HepG2 (cell line): Measurements from ENCODE around the gene PIK3R1. TPM values are rescaled to one million over a fixed set of nuclear protein-coding genes. Genes with fewer than 3 reads are reported as not detected.

ENCODE experiments used
- ATAC-seq: fragments of 200-7000 bp; cut with Tn5 transposase; 3 replicates; pipeline ENCODE4 v1.9.1; 2020; ENCODE audit warnings: mild to moderate bottlenecking, moderate library complexity
- BruUV-seq: library from RNA; stranded (reverse); fragments of 400-500 nt; replicated peaks from 2 replicates; lab custom pipeline; 2021; lab: Mats Ljungman, UMichigan
- CTCF ChIA-PET: fragments of 300-600 bp; formaldehyde crosslinking; extraction: SDS; loops from one replicate; lab custom pipeline; 2021; ENCODE audit warnings: low total read pairs, inconsistent platforms, low intra/inter-chr PET ratio; lab: Yijun Ruan, JAX
- POLR2A ChIA-PET: fragments of 350-600 bp; sonication (Branson Sonifier 250); formaldehyde crosslinking; loops from one replicate; lab custom pipeline; 2020; ENCODE audit warnings: antibody characterized with exemption, inconsistent platforms; lab: Yijun Ruan, JAX
- DNase-seq: peaks from one replicate; pipeline ENCODE4 v3.0.0-alpha.2; 2015; ENCODE audit warnings: low spot score
- FAIRE-seq: peaks from 3 replicates; lab custom pipeline; 2011; peaks lifted over from hg19 to GRCh38; lab: Jason Lieb, UNC
- H2AFZ ChIP-seq: one replicate; pipeline ENCODE4 v1.6.1; 2011; ENCODE audit warnings: low read length, inconsistent platforms
- H3K27ac ChIP-seq: fragments of 300-600 bp; 3 replicates; pipeline ENCODE4 v1.8.0; 2011; ENCODE audit warnings: mixed run types, mild to moderate bottlenecking, mixed read lengths, low read length, inconsistent platforms; ENCODE audit not compliant: insufficient read depth; ENCODE audit errors: extremely low read length
- H3K27me3 ChIP-seq, 2 experiments: fragments of 200-600 bp in 1 of 2; 2 replicates in 1 of 2; 3 replicates in 1 of 2; pipeline versions ENCODE4 v1.6.0 to v1.8.0; 2011; ENCODE audit warnings: low read length in 2 of 2, mild to moderate bottlenecking in 2 of 2, moderate library complexity in 2 of 2, inconsistent platforms in 1 of 2; ENCODE audit not compliant: insufficient read depth in 2 of 2, control insufficient read depth in 1 of 2
- H3K36me3 ChIP-seq, 2 experiments: fragments of 200-600 bp in 1 of 2; replicated peaks in 1 of 2; 2 replicates in 1 of 2; 3 replicates in 1 of 2; pipeline versions ENCODE4 v1.5.1 to v1.8.0; 2011; ENCODE audit warnings: low read length in 2 of 2, inconsistent platforms in 1 of 2; ENCODE audit not compliant: insufficient read depth in 2 of 2, control insufficient read depth in 1 of 2
- H3K4me1 ChIP-seq: 2 replicates; pipeline ENCODE4 v1.5.1; 2012; ENCODE audit warnings: low read length, inconsistent platforms; ENCODE audit not compliant: insufficient read depth
- H3K4me2 ChIP-seq: 2 replicates; pipeline ENCODE4 v1.6.0; 2011; ENCODE audit warnings: low read depth, low read length, inconsistent platforms
- H3K4me3 ChIP-seq, 3 experiments: fragments of 200-600 bp in 1 of 3; sonication (generic), shearing (Covaris generic) in 1 of 3; replicated peaks in 1 of 3; 2 replicates each; pipeline ENCODE4 v1.5.1; 2011 to 2016; ENCODE audit warnings: low read length in 3 of 3, inconsistent platforms in 2 of 3, low read depth in 2 of 3, mild to moderate bottlenecking in 2 of 3, control low read depth in 1 of 3, mixed read lengths in 1 of 3; ENCODE audit not compliant: insufficient read depth in 1 of 3
- H3K79me2 ChIP-seq: one replicate; pipeline ENCODE4 v1.6.1; 2011; ENCODE audit warnings: low read length, inconsistent platforms; ENCODE audit not compliant: insufficient read depth
- H3K9ac ChIP-seq: 2 replicates; pipeline ENCODE4 v1.6.0; 2011; ENCODE audit warnings: mild to moderate bottlenecking, low read depth, low read length, inconsistent platforms; ENCODE audit not compliant: insufficient read depth
- H3K9me3 ChIP-seq: 2 replicates; pipeline ENCODE4 v1.5.1; 2012; ENCODE audit warnings: mild to moderate bottlenecking, low read length
- H4K20me1 ChIP-seq: 2 replicates; pipeline ENCODE4 v1.6.0; 2011; ENCODE audit warnings: inconsistent platforms, mild to moderate bottlenecking, low read length, moderate library complexity; ENCODE audit not compliant: insufficient read depth
- FUBP1 ChIP-seq: sonication (generic); formaldehyde crosslinking; IDR thresholded peaks from 2 replicates; pipeline ENCODE4 v1.5.1; 2020; ENCODE audit warnings: missing genetic modification reagents, mild to moderate bottlenecking, borderline replicate concordance
- GABPB1 ChIP-seq: IDR thresholded peaks from 2 replicates; pipeline ENCODE4 v1.6.1; 2016; ENCODE audit warnings: mild to moderate bottlenecking, missing genetic modification reagents, moderate library complexity, missing compliant biosample characterization
- MLLT10 ChIP-seq: sonication (generic); formaldehyde crosslinking; IDR thresholded peaks from 2 replicates; pipeline ENCODE4 v1.4.0; 2020; ENCODE audit warnings: missing genetic modification reagents
- MNT ChIP-seq: fragments of 450-650 bp; IDR thresholded peaks from 2 replicates; pipeline ENCODE4 v1.6.1; 2016
- RARA ChIP-seq: IDR thresholded peaks from 2 replicates; pipeline ENCODE4 v1.6.1; 2016; ENCODE audit warnings: missing genetic modification reagents, missing compliant biosample characterization
- RARG ChIP-seq: sonication (generic); formaldehyde crosslinking; IDR thresholded peaks from 2 replicates; pipeline ENCODE4 v1.4.0; 2020; ENCODE audit warnings: low read depth, mild to moderate bottlenecking, missing genetic modification reagents
- RFXAP ChIP-seq: sonication (generic); formaldehyde crosslinking; IDR thresholded peaks from 2 replicates; pipeline ENCODE4 v1.4.0; 2020; ENCODE audit warnings: missing genetic modification reagents, borderline replicate concordance
- SCMH1 ChIP-seq: sonication (generic); formaldehyde crosslinking; IDR thresholded peaks from 2 replicates; pipeline ENCODE4 v1.9.0; 2021; ENCODE audit warnings: missing genetic modification reagents, mild to moderate bottlenecking, borderline replicate concordance
- SRSF1 ChIP-seq: fragments of 200-400 bp; formaldehyde crosslinking; optimal IDR thresholded peaks from 2 replicates; pipeline ENCODE3; 2017; ENCODE audit warnings: mild to moderate bottlenecking, low read depth, low read length, moderate library complexity
- SYNCRIP ChIP-seq: fragments of 200-400 bp; formaldehyde crosslinking; IDR thresholded peaks from 2 replicates; pipeline ENCODE4 v1.6.1; 2018; ENCODE audit warnings: mild to moderate bottlenecking, low read depth, low read length; ENCODE audit not compliant: insufficient read depth
- TAF15 ChIP-seq: fragments of 200-400 bp; formaldehyde crosslinking; IDR thresholded peaks from one replicate; pipeline ENCODE4 v1.6.1; 2018; ENCODE audit warnings: mild to moderate bottlenecking, low read depth, low read length; ENCODE audit not compliant: poor library complexity, severe bottlenecking
- ZBTB3 ChIP-seq: sonication (generic); formaldehyde crosslinking; IDR thresholded peaks from 2 replicates; pipeline ENCODE4 v1.4.0; 2020; ENCODE audit warnings: low read depth, mild to moderate bottlenecking, moderate library complexity, missing genetic modification reagents, borderline replicate concordance
- ZFP90 ChIP-seq: sonication (generic); formaldehyde crosslinking; IDR thresholded peaks from 2 replicates; pipeline ENCODE4 v1.8.0; 2022; ENCODE audit warnings: missing genetic modification reagents, mild to moderate bottlenecking, inconsistent platforms, borderline replicate concordance
- ZNF329 ChIP-seq: sonication (generic); formaldehyde crosslinking; IDR thresholded peaks from 2 replicates; pipeline ENCODE4 v1.9.0; 2021; ENCODE audit warnings: low read depth, mild to moderate bottlenecking, missing genetic modification reagents
- ZSCAN29 ChIP-seq: sonication (generic); formaldehyde crosslinking; conservative IDR thresholded peaks from 2 replicates; pipeline ENCODE4 v1.4.0; 2020; ENCODE audit warnings: mild to moderate bottlenecking, missing genetic modification reagents
- WGBS: methylation state at CpG from one replicate; pipeline ENCODE4 v1.1.6; 2017; ENCODE audit warnings: low lambda C conversion rate; 5-methylcytosine and 5-hydroxymethylcytosine counted together
- in situ Hi-C: cut with HindIII; loops from 2 replicates; pipeline ENCODE4 v1.10.0; 2017; ENCODE audit warnings: low pct_unique_long_range_greater_than_20kb; ENCODE audit not compliant: extremely low pct_ligation_motif_present
- intact Hi-C: fragments of 100-400 bp; cut with micrococcal nuclease; formaldehyde crosslinking; loops from one replicate; pipeline ENCODE4 v1.10.0; 2022; ENCODE audit not compliant: unreplicated experiment
- polyA plus RNA-seq, 8 experiments: library from polyadenylated mRNA; depleted of rRNA in 3 of 8; stranded (reverse) in 7 of 8; unstranded in 1 of 8; fragments of >200 nt; fragmentation: Illumina TruSeq in 4 of 8; extraction: Trizol in 4 of 8; gene quantifications; 2 replicates each; pipeline versions ENCODE4 v1.2.1 to v1.2.3, GENCODE V29; 2011 to 2016; ENCODE audit warnings: low read depth in 4 of 8, missing spikeins in 1 of 8, mixed read lengths in 1 of 8; ENCODE audit not compliant: insufficient read depth in 1 of 8
- total RNA-seq, 5 experiments: library from RNA; depleted of rRNA; stranded (reverse); fragments of >200 nt; fragmentation: Illumina TruSeq; extraction: Trizol; gene quantifications; 2 replicates each; pipeline ENCODE4 v1.2.3, GENCODE V29; 2016; ENCODE audit warnings: low read depth in 1 of 5

Gene PIK3R1
- total and polyA plus RNA-seq, 2 of the 13 experiments (the other 11 are each of a cell fraction or from before 2014, with no cell fraction given) = 8.4 to 21.3 TPM

- H3K79me2 ChIP-seq = no peaks in the 10 kb centered on the region
- H3K4me1 ChIP-seq = peaks cover 37% of the 10 kb centered on the region
- no peaks in the 10 kb centered on the region for H4K20me1 ChIP-seq
- no peaks in the 10 kb centered on the region for H3K36me3 ChIP-seq
- H3K4me3 ChIP-seq = no peak overlapping the region
- H3K4me2 ChIP-seq = no peak overlapping the region
- no peak for DNase-seq
- H2AFZ ChIP-seq = no peak overlapping the region
- intact Hi-C loops = no loop called here
- H3K27ac ChIP-seq = no peak overlapping the region
- no peaks in the 10 kb centered on the region for H3K27me3 ChIP-seq
- ATAC-seq = no peak
- FAIRE-seq = no peak
- WGBS = 64% methylated on average over 4 of the region's 7 CpGs
- H3K9me3 ChIP-seq = no peaks in the 10 kb centered on the region
- ChIA-PET CTCF (no interaction called here), POLR2A (no interaction called here)
- no TSS peak for BruUV-seq
- no peak overlapping the region for H3K9ac ChIP-seq
- TF ChIP-seq FUBP1 (CRISPR knock-in tag) (no peak), SYNCRIP (no peak), RARG (CRISPR knock-in tag) (no peak), ZNF329 (CRISPR knock-in tag) (no peak)
- TF ChIP-seq, all 625 proteins: peak for 0
- in situ Hi-C loops = no loop called here
Observed at GRCh38 chr5:68189171-68189570, 26.4 kb upstream of the PIK3R1 start.

GRCh38 chr5:68189613-68190012, 25.9 kb upstream of the PIK3R1 start:
- no peak for FAIRE-seq
- ChIA-PET CTCF (no interaction called here), POLR2A (no interaction called here)
- no peaks in the 10 kb centered on the region for H3K36me3 ChIP-seq
- DNase-seq = no peak
- no peak for ATAC-seq
- H3K9ac ChIP-seq = no peak overlapping the region
- H3K4me3 ChIP-seq = no peak overlapping the region
- no TSS peak for BruUV-seq
- H3K9me3 ChIP-seq = no peaks in the 10 kb centered on the region
- H3K27me3 ChIP-seq = no peaks in the 10 kb centered on the region
- H3K4me2 ChIP-seq = no peak overlapping the region
- no peaks in the 10 kb centered on the region for H4K20me1 ChIP-seq
- H3K4me1 ChIP-seq = peaks cover 40% of the 10 kb centered on the region
- H3K27ac ChIP-seq = no peak overlapping the region
- intact Hi-C loops (no loop called here), in situ Hi-C loops (no loop called here)
- no peak overlapping the region for H2AFZ ChIP-seq
- WGBS = 56% methylated on average over 5 of the region's 5 CpGs
- no peaks in the 10 kb centered on the region for H3K79me2 ChIP-seq
- TF ChIP-seq SRSF1 (no peak), ZBTB3 (CRISPR knock-in tag) (no peak), SCMH1 (CRISPR knock-in tag) (no peak), TAF15 (no peak), GABPB1 (no peak), RARA (CRISPR knock-in tag) (no peak), MNT (no peak), ZFP90 (CRISPR knock-in tag) (no peak), MLLT10 (CRISPR knock-in tag) (no peak), RFXAP (CRISPR knock-in tag) (no peak), ZSCAN29 (CRISPR knock-in tag) (no peak)
